Ascending aorta (tissue), 2 donors: ENCODE data around the gene EPB41L2. TPM values are rescaled to one million over a fixed set of nuclear protein-coding genes. Genes with fewer than 3 reads are reported as not detected.

Experiments used
- DNase-seq, 2 donors: peaks; one replicate each; pipeline ENCODE4 v3.0.0-alpha.2; 2019; ENCODE audit warnings: low spot score in 2 of 2
- H3K27ac ChIP-seq, 2 donors: fragments of 200-600 bp; sonication (generic); one replicate each; pipeline ENCODE4 v1.5.1; 2016 to 2017; ENCODE audit warnings: mild to moderate bottlenecking in 1 of 2
- H3K27me3 ChIP-seq: fragments of 200-600 bp; sonication (generic); one replicate; pipeline ENCODE4 v1.5.1; 2017
- H3K36me3 ChIP-seq, 2 donors: fragments of 200-600 bp; sonication (generic); one replicate each; pipeline ENCODE4 v1.5.1; 2016
- H3K4me1 ChIP-seq, 2 donors: fragments of 200-600 bp; sonication (generic); one replicate each; pipeline ENCODE4 v1.5.1; 2016 to 2017; ENCODE audit warnings: mild to moderate bottlenecking in 1 of 2
- H3K4me3 ChIP-seq, 2 donors: fragments of 200-600 bp; sonication (generic); one replicate each; pipeline ENCODE4 v1.5.1; 2016 to 2017; ENCODE audit warnings: mild to moderate bottlenecking in 1 of 2
- H3K9me3 ChIP-seq, 2 donors: fragments of 200-600 bp; sonication (generic); one replicate each; pipeline ENCODE4 v1.5.1; 2016
- CTCF ChIP-seq, 3 experiments: fragments of 200-600 bp in 2 of 3; fragments of 450-650 bp in 1 of 3; sonication (generic) in 2 of 3; IDR thresholded peaks; one replicate each; pipeline ENCODE4 v1.5.1; 2016 to 2019; ENCODE audit warnings: antibody characterized with exemption in 3 of 3, mild to moderate bottlenecking in 1 of 3, moderate library complexity in 1 of 3
- intact Hi-C: fragments of 100-400 bp; cut with DNase I; formaldehyde crosslinking; loops from one replicate; pipeline ENCODE4 v1.15.1; 2023
- total RNA-seq: library from RNA; depleted of rRNA; stranded (reverse); fragments of >200 nt; gene quantifications from one replicate; pipeline ENCODE4 v1.1.0, GENCODE V29; 2016

The EPB41L2 gene
- total RNA-seq, 1 donor from 2014 or later: 163 TPM

GRCh38 chr6:130932438-130932837, 130.6 kb downstream of the EPB41L2 start:
- Histone ChIP-seq H3K36me3 (no peaks in the 10 kb centered on the region), H3K4me3 (no peak overlapping the region), H3K4me1 (peaks cover 3 to 17% of the 10 kb centered on the region in 2 donors), H3K27ac (peak overlapping the region in 1 of 2 donors; percentile 23), H3K27me3 (no peaks in the 10 kb centered on the region), H3K9me3 (no peaks in the 10 kb centered on the region)
- no peak for TF ChIP-seq CTCF (IDR thresholded peaks at IDR 0.05)
- no peak for DNase-seq
- intact Hi-C loops: no loop called here

GRCh38 chr6:130931683-130932082, 131.4 kb downstream of the EPB41L2 start:
- Histone ChIP-seq H3K9me3 (no peaks in the 10 kb centered on the region), H3K36me3 (no peaks in the 10 kb centered on the region), H3K27ac (no peak overlapping the region), H3K4me3 (no peak overlapping the region), H3K27me3 (no peaks in the 10 kb centered on the region), H3K4me1 (peaks cover 3 to 17% of the 10 kb centered on the region in 2 donors)
- TF ChIP-seq CTCF (IDR thresholded peaks at IDR 0.05): no peak
- intact Hi-C loops: no loop called here
- no peak for DNase-seq

- no peak for TF ChIP-seq CTCF (IDR thresholded peaks at IDR 0.05)
- peaks cover 3 to 12% of the 10 kb centered on the region in 2 donors for H3K4me1 ChIP-seq
- no peaks in the 10 kb centered on the region for H3K36me3 ChIP-seq
- H3K27ac ChIP-seq: peak overlapping the region in 1 of 2 donors; percentile 34
- H3K27me3 ChIP-seq: no peaks in the 10 kb centered on the region
- no peak for DNase-seq
- H3K4me3 ChIP-seq: peak overlapping the region in 1 of 2 donors; percentile 10
- intact Hi-C loops: no loop called here
- H3K9me3 ChIP-seq: no peaks in the 10 kb centered on the region
Measured at GRCh38 chr6:130929036-130929678, 133.9 kb downstream of the EPB41L2 start.

GRCh38 chr6:130928158-130928912, 134.7 kb downstream of the EPB41L2 start:
- Histone ChIP-seq H3K27ac (peak overlapping the region in 1 of 2 donors; percentile 34), H3K36me3 (no peaks in the 10 kb centered on the region), H3K4me3 (no peak overlapping the region), H3K27me3 (no peaks in the 10 kb centered on the region), H3K9me3 (no peaks in the 10 kb centered on the region), H3K4me1 (peaks cover 3 to 12% of the 10 kb centered on the region in 2 donors)
- DNase-seq: no peak
- intact Hi-C loops: no loop called here
- TF ChIP-seq CTCF (IDR thresholded peaks at IDR 0.05): no peak

GRCh38 chr6:130927305-130927704, 135.7 kb downstream of the EPB41L2 start:
- H3K27ac ChIP-seq: no peak overlapping the region
- peaks cover 3 to 8% of the 10 kb centered on the region in 2 donors for H3K4me1 ChIP-seq
- H3K9me3 ChIP-seq: no peaks in the 10 kb centered on the region

More at GRCh38 chr6:130927305-130927704, 135.7 kb downstream of the EPB41L2 start:
- no peaks in the 10 kb centered on the region for H3K36me3 ChIP-seq
- DNase-seq: no peak
- no peaks in the 10 kb centered on the region for H3K27me3 ChIP-seq
- intact Hi-C loops: no loop called here
- no peak overlapping the region for H3K4me3 ChIP-seq
- no peak for TF ChIP-seq CTCF (IDR thresholded peaks at IDR 0.05)
